Thyroid gland (tissue), 4 donors: Measurements from ENCODE around the gene P2RY2.

Experiments used
- POLR2A ChIP-seq, 2 donors: fragments of 450-650 bp; IDR thresholded peaks; one replicate each; pipeline ENCODE4 v1.6.1; 2017; ENCODE audit warnings: antibody characterized with exemption in 2 of 2, mild to moderate bottlenecking in 2 of 2, moderate library complexity in 1 of 2
- TF ChIP-seq, protein P1 (sequence below), 6 experiments: fragments of 200-600 bp in 3 of 6; fragments of 450-650 bp in 3 of 6; sonication (generic) in 3 of 6; IDR thresholded peaks; one replicate each; pipeline ENCODE4 v1.5.1; 2016 to 2019; ENCODE audit warnings: antibody characterized with exemption in 6 of 6, mild to moderate bottlenecking in 2 of 6, inconsistent platforms in 1 of 6, moderate library complexity in 1 of 6

DNA sequence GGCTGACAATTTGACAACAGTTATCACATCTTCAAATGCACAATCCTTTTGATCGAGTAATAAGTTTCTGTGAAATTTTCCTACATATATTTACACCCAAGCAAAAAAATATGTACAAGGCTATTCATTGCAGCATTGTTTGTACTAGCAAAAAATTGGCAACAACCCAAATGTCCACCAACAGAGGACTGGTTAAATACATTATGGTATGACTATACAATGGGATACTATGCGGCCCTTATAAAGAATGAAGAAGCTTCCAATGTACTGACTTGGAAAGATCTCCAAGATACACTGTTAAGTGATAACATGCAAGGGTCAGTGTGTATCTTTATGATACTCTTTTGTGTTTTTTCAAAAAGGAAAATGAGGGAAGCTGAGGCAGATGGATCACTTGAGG, 8.2 kb upstream of the P2RY2 start:
- TF ChIP-seq, protein P1, sequence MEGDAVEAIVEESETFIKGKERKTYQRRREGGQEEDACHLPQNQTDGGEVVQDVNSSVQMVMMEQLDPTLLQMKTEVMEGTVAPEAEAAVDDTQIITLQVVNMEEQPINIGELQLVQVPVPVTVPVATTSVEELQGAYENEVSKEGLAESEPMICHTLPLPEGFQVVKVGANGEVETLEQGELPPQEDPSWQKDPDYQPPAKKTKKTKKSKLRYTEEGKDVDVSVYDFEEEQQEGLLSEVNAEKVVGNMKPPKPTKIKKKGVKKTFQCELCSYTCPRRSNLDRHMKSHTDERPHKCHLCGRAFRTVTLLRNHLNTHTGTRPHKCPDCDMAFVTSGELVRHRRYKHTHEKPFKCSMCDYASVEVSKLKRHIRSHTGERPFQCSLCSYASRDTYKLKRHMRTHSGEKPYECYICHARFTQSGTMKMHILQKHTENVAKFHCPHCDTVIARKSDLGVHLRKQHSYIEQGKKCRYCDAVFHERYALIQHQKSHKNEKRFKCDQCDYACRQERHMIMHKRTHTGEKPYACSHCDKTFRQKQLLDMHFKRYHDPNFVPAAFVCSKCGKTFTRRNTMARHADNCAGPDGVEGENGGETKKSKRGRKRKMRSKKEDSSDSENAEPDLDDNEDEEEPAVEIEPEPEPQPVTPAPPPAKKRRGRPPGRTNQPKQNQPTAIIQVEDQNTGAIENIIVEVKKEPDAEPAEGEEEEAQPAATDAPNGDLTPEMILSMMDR (IDR thresholded peaks at IDR 0.05) = no peak
- no peak for TF ChIP-seq POLR2A (IDR thresholded peaks at IDR 0.05)
